HG02938 (cell line): ENCODE results near the gene TFE3.

Experiments used
- ATAC-seq: cut with Tn5 transposase; IDR thresholded peaks from one replicate; pipeline ENCODE4 v1.9.1; 2021; ENCODE audit warnings: mild to moderate bottlenecking, moderate library complexity; ENCODE audit not compliant: unreplicated experiment

TFE3 gene

GRCh38 chrX:49061490-49061889 lies 18.3 kb upstream of the TFE3 start:
- no peak for ATAC-seq

GRCh38 chrX:49060914-49061313 lies 17.8 kb upstream of the TFE3 start:
- ATAC-seq, result no peak

- ATAC-seq, result no peak
Observed at GRCh38 chrX:49059681-49060085, 16.5 kb upstream of the TFE3 start.

GRCh38 chrX:49059201-49059600 lies 16.0 kb upstream of the TFE3 start:
- ATAC-seq, result no peak

GRCh38 chrX:49058794-49059193 lies 15.6 kb upstream of the TFE3 start, which contains the start of gene CCDC120:
TSS of gene CCDC120 (plus strand) at chrX:49058999. CDS start at chrX:49062042, 3,043 bp downstream.
- ATAC-seq, result no peak

- no peak for ATAC-seq
Observed at GRCh38 chrX:49054073-49054762, 11.1 kb upstream of the TFE3 start.

GRCh38 chrX:49053223-49054072 lies 10.3 kb upstream of the TFE3 start:
- no peak for ATAC-seq

GRCh38 chrX:49043987-49044281 lies 777 bp upstream of the TFE3 start:
- ATAC-seq, result no peak

- peak; percentile 3 for ATAC-seq
Observed at GRCh38 chrX:49042581-49043219, 457 bp downstream of the TFE3 start.

GRCh38 chrX:49041744-49042580 lies 1.2 kb downstream of the TFE3 start:
- no peak for ATAC-seq

GRCh38 chrX:49040376-49040955 lies 2.7 kb downstream of the TFE3 start:
- no peak for ATAC-seq

- ATAC-seq, result no peak
Observed at GRCh38 chrX:49039598-49040375, 3.4 kb downstream of the TFE3 start.

- ATAC-seq, result no peak
Observed at GRCh38 chrX:49037883-49038475, 5.2 kb downstream of the TFE3 start.

- ATAC-seq, result no peak
Observed at GRCh38 chrX:49030283-49030682, 12.9 kb downstream of the TFE3 start.

- no peak for ATAC-seq
Observed at GRCh38 chrX:49029876-49030275, 13.3 kb downstream of the TFE3 start.

GRCh38 chrX:49019599-49020249 lies 23.4 kb downstream of the TFE3 start:
- no peak for ATAC-seq

- no peak for ATAC-seq
Observed at GRCh38 chrX:49019050-49019449, 24.1 kb downstream of the TFE3 start.

GRCh38 chrX:49003696-49004095 lies 39.5 kb downstream of the TFE3 start:
- no peak for ATAC-seq
